ENCODE results near the gene SMAD3. TPM values are rescaled to one million over a fixed set of nuclear protein-coding genes. Genes with fewer than 3 reads are reported as not detected.
A peak's percentile ranks its signal among the peaks of the same experiment; 100 is the strongest.
"Not testable (repeated sequence)": the region's sequence is repeated elsewhere in the genome, so short reads cannot be mapped to it uniquely, and the experiment has no call there.

The SMAD3 gene
- total RNA-seq, 1 experiment from 2014 or later, result 99.5 TPM

DNA sequence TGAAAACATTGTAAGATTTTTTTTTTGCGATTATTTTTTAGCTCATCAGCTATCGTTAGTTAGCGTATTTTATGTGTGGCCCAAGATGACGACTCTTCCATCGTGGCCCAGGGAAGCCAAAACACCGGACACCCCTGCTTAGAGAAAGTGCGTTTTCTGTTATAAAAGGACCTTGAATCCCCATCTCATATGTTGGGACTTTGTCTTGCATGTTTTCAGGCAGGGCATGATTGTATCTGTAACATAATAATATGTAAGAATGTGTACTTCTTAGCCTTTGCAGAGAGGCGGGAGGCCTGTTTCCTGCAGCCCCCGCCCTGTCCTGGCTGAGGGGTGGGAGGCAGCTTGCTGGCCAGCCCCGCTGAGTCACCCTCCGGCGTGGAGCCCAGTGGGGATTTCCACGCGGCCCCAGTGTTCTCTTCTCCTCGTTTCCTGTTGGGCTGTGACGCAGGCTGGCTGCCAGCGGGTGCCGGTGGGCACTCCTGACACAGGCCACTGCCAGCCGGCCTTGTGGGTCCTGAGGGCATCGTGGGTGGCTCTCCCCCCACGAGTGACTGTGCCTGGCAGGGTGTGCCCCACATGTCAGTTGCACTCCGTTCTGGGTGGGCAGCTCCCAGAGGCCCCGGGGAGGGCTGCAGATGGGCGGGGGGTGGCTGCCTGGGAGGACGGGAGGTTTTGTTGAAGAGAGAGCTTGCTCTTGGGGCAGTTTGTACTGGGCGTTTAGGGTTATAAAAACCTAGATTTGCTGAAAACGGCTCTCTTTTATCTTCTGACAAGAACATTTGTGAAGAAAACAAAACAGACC is 55.6 kb downstream of the SMAD3 start:
- Histone ChIP-seq H3K9me2 (ENCODE audit: insufficient read depth) (no peaks in the 10 kb centered on the region), H3F3A (ENCODE audit: insufficient read depth, low read depth) (peaks cover 80% of the 10 kb centered on the region), H3K4me1 (replicated peaks; ENCODE audit: insufficient read depth) (peaks cover 76% of the 10 kb centered on the region), H3K79me2 (ENCODE audit: low read depth) (peaks cover 93% of the 10 kb centered on the region), H2AFZ (no peak overlapping the region), H3K9me3 (ENCODE audit: insufficient read depth, low read depth) (no peaks in the 10 kb centered on the region), H3K4me3 (no peak overlapping the region), H3K27ac (peak overlapping the region; percentile 98; the same call in 1 of the 2 replicates), H3K4me2 (no peak overlapping the region), H4K20me1 (ENCODE audit: insufficient read depth) (no peaks in the 10 kb centered on the region; the same call in 1 of the 2 replicates), H3K27me3 (ENCODE audit: insufficient read depth, low read depth) (no peaks in the 10 kb centered on the region), H3K36me3 (ENCODE audit: low read depth) (peaks cover 14% of the 10 kb centered on the region)
- ChIA-PET POLR2A (ENCODE audit: unreplicated experiment) (interaction anchor here (0.5 to 1.0 kb wide), 5 partner anchors 14 to 141 kb away, joined by 4 to 10 read pairs (median 4); no protein-coding TSS in a partner anchor), CTCF (no interaction called here)
- BruUV-seq (replicated peaks), result no TSS peak
- TF ChIP-seq, protein P1, sequence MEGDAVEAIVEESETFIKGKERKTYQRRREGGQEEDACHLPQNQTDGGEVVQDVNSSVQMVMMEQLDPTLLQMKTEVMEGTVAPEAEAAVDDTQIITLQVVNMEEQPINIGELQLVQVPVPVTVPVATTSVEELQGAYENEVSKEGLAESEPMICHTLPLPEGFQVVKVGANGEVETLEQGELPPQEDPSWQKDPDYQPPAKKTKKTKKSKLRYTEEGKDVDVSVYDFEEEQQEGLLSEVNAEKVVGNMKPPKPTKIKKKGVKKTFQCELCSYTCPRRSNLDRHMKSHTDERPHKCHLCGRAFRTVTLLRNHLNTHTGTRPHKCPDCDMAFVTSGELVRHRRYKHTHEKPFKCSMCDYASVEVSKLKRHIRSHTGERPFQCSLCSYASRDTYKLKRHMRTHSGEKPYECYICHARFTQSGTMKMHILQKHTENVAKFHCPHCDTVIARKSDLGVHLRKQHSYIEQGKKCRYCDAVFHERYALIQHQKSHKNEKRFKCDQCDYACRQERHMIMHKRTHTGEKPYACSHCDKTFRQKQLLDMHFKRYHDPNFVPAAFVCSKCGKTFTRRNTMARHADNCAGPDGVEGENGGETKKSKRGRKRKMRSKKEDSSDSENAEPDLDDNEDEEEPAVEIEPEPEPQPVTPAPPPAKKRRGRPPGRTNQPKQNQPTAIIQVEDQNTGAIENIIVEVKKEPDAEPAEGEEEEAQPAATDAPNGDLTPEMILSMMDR (conservative IDR thresholded peaks at IDR 0.05), result no peak
- TF ChIP-seq EZH2 (IDR thresholded peaks at IDR 0.05; ENCODE audit: low read depth), result no peak
- DNase-seq, result peak in 1 of 2 experiments; percentile 56
- intact Hi-C loops (cut with micrococcal nuclease; ENCODE audit: unreplicated experiment), result loop anchor here (10.0 kb wide), 1 partner anchor 714 kb away; no protein-coding TSS in a partner anchor

GRCh38 chr15:67121644-67122605 is 56.5 kb downstream of the SMAD3 start:
- H2AFZ ChIP-seq, result no peak overlapping the region
- H3K79me2 ChIP-seq (ENCODE audit: low read depth), result peaks cover 93% of the 10 kb centered on the region
- no peak overlapping the region for H3K4me2 ChIP-seq
- peaks cover 16% of the 10 kb centered on the region for H3K36me3 ChIP-seq (ENCODE audit: low read depth)
- TF ChIP-seq EZH2 (IDR thresholded peaks at IDR 0.05; ENCODE audit: low read depth), result no peak
- TF ChIP-seq, protein P1 (conservative IDR thresholded peaks at IDR 0.05), result no peak
- CTCF ChIA-PET, result no interaction called here
- H3K27me3 ChIP-seq (ENCODE audit: insufficient read depth, low read depth), result no peaks in the 10 kb centered on the region
- no peak for DNase-seq
- peaks cover 76% of the 10 kb centered on the region for H3K4me1 ChIP-seq (replicated peaks; ENCODE audit: insufficient read depth)
- H3K27ac ChIP-seq, result peak overlapping the region; percentile 98
- BruUV-seq (replicated peaks), result no TSS peak
- intact Hi-C loops (cut with micrococcal nuclease; ENCODE audit: unreplicated experiment), result loop anchor here (10.0 kb wide), 1 partner anchor 713 kb away; no protein-coding TSS in a partner anchor
- H3K4me3 ChIP-seq, result no peak overlapping the region
- H3K9me3 ChIP-seq (ENCODE audit: insufficient read depth, low read depth), result no peaks in the 10 kb centered on the region
- peaks cover 82% of the 10 kb centered on the region for H3F3A ChIP-seq (ENCODE audit: insufficient read depth, low read depth)
- POLR2A ChIA-PET (ENCODE audit: unreplicated experiment), result interaction anchor here (0.6 kb wide), 1 partner anchor 56 kb away, joined by 4 read pairs; no protein-coding TSS in a partner anchor
- H3K9me2 ChIP-seq (ENCODE audit: insufficient read depth), result no peaks in the 10 kb centered on the region
- no peaks in the 10 kb centered on the region; the same call in 1 of the 2 replicates for H4K20me1 ChIP-seq (ENCODE audit: insufficient read depth)

DNA sequence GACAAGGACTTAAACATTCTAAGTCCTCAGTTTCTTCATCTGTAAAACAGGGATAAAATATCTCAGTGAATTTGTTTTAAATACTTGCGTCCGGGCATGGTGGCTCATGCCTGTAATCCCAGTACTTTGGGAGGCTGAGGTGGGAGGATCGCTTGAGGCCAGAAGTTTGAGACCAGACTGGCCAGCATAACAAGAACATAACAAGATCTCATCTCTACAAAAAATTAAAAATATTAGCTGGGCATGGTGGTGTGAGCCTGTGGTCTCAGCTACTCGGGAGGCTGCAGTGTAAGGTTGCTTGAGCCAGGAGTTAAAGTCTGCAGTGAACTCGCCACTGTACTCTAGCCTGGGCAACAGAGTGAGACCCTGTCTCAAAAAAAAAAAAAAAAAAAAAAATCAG is 57.4 kb downstream of the SMAD3 start:
- H3K9me3 ChIP-seq (ENCODE audit: insufficient read depth, low read depth); H3K4me3 ChIP-seq; H3K27me3 ChIP-seq (ENCODE audit: insufficient read depth, low read depth); CTCF ChIA-PET; H4K20me1 ChIP-seq (ENCODE audit: insufficient read depth); H3K9me2 ChIP-seq (ENCODE audit: insufficient read depth); POLR2A ChIA-PET (ENCODE audit: unreplicated experiment); BruUV-seq (replicated peaks); H2AFZ ChIP-seq; H3K4me2 ChIP-seq; DNase-seq: not testable (repeated sequence)
- Histone ChIP-seq H3K4me1 (replicated peaks; ENCODE audit: insufficient read depth) (peaks cover 76% of the 10 kb centered on the region), H3F3A (ENCODE audit: insufficient read depth, low read depth) (peaks cover 81% of the 10 kb centered on the region), H3K36me3 (ENCODE audit: low read depth) (peaks cover 16% of the 10 kb centered on the region), H3K79me2 (ENCODE audit: low read depth) (peaks cover 91% of the 10 kb centered on the region), H3K27ac (peak overlapping the region; percentile 98)
- intact Hi-C loops (cut with micrococcal nuclease; ENCODE audit: unreplicated experiment), result loop anchor here (10.0 kb wide), 1 partner anchor 712 kb away; no protein-coding TSS in a partner anchor

DNA sequence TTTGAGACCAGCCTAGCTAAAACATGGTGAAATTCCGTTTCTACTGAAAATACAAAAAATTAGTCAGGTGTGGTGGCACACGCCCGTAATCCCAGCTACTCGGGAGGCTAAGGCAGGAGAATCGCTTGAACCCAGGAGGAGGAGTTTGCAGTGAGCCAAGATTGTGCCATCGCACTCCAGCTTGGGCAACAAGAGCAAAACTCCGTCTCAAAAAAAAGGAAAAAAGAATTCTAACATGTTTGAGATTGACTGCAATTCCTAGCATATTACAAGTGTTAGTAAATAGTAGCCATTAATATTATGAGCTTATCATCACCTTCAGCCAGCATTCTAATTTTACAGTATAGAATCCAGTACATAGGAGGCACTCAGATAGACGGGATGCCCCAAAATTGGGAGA is 57.9 kb downstream of the SMAD3 start:
- H3K27me3 ChIP-seq (ENCODE audit: insufficient read depth, low read depth); H3K9me3 ChIP-seq (ENCODE audit: insufficient read depth, low read depth); H3K4me2 ChIP-seq; H2AFZ ChIP-seq; POLR2A ChIA-PET (ENCODE audit: unreplicated experiment); H3K4me3 ChIP-seq; DNase-seq; BruUV-seq (replicated peaks); H3K9me2 ChIP-seq (ENCODE audit: insufficient read depth); H4K20me1 ChIP-seq (ENCODE audit: insufficient read depth); CTCF ChIA-PET: not testable (repeated sequence)
- intact Hi-C loops (cut with micrococcal nuclease; ENCODE audit: unreplicated experiment), result loop anchor here (10.0 kb wide), 1 partner anchor 712 kb away; no protein-coding TSS in a partner anchor
- peaks cover 16% of the 10 kb centered on the region for H3K36me3 ChIP-seq (ENCODE audit: low read depth)
- H3K79me2 ChIP-seq (ENCODE audit: low read depth), result peaks cover 91% of the 10 kb centered on the region
- peak overlapping the region; percentile 98 for H3K27ac ChIP-seq
- peaks cover 84% of the 10 kb centered on the region for H3F3A ChIP-seq (ENCODE audit: insufficient read depth, low read depth)
- H3K4me1 ChIP-seq (replicated peaks; ENCODE audit: insufficient read depth), result peaks cover 76% of the 10 kb centered on the region

Measured in PC-9 (cell line).